Measurements from ENCODE around the gene DNAJC8. TPM values are rescaled to one million over a fixed set of nuclear protein-coding genes. Genes with fewer than 3 reads are reported as not detected.

Gene DNAJC8
- total RNA-seq, 4 donors from 2014 or later = 52.2 to 117 (median 71.8) TPM

DNA sequence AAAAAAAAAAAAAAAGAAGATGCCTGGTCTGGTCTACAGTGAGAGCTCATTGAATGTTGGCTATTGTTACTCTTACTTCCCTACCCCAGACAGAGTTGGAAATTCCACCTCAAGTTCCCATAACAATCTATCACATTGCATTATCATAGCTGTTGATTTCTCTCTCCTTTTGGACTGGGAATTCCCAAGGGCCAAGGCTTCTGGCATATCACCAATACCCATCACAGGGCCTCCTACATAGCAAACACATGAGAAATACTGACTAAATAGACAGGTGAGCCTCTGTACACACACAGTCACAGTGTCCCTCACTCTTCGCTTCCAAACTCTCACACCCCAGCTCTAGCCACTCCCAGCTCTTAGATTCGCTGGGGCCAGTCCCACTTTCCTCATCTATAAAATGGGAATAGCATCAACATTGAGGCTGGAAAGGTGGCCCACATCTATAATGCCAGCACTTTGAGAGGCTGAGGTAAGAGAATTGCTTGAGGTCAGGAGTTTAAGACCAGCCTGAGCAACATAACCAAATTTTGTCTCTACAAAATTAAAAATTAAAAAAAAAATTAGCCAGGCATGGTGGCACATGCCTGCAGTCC is 62.7 kb downstream of the DNAJC8 start:
- TF ChIP-seq, protein P1, sequence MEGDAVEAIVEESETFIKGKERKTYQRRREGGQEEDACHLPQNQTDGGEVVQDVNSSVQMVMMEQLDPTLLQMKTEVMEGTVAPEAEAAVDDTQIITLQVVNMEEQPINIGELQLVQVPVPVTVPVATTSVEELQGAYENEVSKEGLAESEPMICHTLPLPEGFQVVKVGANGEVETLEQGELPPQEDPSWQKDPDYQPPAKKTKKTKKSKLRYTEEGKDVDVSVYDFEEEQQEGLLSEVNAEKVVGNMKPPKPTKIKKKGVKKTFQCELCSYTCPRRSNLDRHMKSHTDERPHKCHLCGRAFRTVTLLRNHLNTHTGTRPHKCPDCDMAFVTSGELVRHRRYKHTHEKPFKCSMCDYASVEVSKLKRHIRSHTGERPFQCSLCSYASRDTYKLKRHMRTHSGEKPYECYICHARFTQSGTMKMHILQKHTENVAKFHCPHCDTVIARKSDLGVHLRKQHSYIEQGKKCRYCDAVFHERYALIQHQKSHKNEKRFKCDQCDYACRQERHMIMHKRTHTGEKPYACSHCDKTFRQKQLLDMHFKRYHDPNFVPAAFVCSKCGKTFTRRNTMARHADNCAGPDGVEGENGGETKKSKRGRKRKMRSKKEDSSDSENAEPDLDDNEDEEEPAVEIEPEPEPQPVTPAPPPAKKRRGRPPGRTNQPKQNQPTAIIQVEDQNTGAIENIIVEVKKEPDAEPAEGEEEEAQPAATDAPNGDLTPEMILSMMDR (IDR thresholded peaks at IDR 0.05; ENCODE audit: low read depth) = no peak

DNA sequence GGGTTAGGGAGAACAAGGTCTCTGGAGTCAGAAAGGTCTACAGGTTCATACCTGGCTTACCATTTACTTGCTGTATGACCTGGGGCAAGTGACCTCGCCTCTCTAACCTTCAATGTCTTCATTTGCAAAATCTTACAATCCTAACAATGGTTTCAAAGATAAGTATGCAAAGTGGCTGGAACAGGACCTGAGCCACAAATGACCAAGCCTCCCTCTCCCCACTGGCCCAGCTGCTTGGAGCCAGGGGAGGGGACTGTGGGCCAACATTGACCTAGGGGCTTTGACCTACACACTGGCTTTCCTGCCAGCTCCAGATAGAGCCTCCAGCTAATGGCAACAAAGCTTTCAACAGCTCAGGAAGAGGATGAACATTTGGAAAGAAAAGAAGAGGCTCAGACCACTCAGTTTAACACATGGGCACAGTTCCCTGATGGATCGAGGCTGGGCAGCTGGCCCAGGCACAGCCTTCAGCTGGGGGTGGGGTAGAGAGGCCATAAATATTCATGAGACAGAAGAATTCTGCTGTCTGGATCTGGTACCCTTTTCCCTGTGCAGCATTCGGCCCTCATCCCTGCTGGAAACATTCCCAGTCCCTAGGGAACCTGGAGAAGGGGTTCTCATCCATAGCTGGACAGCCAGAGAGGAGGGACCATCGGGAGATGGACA is 69.2 kb downstream of the DNAJC8 start:
- TF ChIP-seq, protein P1 (IDR thresholded peaks at IDR 0.05; ENCODE audit: low read depth) = no peak

DNA sequence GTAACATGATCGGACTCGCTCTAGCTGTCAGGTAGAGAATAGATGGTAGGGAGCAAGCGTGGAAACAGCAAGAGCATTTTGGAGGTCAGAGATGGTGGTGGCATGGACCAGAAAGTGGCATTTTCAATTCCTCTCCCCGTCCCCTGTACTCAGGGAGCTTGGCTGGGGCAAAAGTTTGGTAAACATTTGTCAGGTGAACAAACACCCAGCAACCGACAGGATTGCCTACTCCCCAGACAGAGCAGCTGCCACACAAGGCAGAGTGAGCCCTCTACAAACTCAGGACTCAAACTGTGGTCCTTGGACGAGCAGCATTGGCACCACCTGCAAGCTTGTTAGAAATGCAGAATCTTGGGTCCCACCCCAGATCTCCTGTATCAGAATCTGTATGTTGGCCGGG is 70.7 kb downstream of the DNAJC8 start:
- TF ChIP-seq, protein P1 (IDR thresholded peaks at IDR 0.05; ENCODE audit: low read depth) = no peak

DNA sequence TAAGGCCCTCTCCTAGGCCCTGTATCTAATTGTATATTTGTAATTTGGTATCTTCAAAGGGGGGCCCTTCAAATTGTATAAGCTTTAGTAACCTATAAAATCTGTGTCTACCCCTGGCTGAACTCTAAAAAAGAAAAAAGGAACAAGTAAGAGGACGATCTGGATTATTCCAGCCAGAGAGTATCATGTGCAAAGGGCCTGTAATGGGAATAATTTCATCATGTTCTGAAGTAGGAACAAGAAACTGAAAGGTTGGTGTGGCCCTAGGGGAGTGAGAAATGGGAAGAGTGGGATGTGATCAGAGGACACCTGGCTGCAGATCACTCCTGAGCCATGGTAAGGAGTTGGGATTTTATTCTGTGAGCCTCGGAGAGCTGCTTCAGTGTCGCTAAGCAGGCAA is 71.1 kb downstream of the DNAJC8 start:
- TF ChIP-seq, protein P1 (IDR thresholded peaks at IDR 0.05; ENCODE audit: low read depth) = no peak

DNA sequence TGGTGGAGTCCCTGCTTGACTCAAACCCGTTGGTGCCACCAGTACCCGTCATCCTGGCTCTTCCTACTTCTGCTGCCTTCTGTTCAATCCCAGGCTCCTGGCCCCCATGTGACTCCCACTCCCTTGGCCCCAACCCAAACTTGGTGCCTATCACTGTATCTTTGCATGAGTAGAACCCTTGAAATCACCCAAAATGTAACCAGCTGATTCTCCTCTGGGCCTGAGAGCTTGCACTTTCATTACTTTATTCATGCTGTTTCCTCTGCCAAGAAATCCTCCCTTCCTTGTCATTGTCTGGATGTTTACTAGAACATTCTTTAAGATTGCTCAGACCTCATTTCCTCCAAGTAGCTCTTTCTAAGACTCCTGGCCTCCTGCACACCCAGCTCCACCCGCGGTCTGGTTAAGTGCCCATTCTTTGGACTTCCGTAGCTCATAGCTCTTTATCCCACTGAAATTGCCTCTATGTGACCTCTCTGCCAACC is 72.0 kb downstream of the DNAJC8 start:
- TF ChIP-seq, protein P1 (IDR thresholded peaks at IDR 0.05; ENCODE audit: low read depth) = no peak

DNA sequence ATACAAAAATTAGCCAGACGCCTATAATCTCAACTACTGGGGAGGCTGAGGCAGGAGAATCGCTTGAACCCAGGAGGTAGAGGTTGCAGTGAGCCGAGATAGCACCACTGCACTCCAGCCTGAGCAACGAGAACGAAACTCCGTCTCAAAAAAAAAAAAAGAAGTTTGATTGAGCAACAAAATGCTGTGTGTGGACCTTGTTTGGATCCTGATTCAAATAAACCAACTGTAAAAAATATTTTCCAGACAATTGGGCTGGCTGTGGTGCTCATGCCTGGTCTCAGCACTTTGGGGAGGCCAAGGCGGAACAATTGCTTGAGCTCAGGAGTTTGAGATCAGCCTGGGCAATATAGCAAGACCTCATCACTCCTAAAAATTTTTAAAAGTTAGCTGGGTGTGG is 73.1 kb downstream of the DNAJC8 start:
- TF ChIP-seq, protein P1 (IDR thresholded peaks at IDR 0.05; ENCODE audit: low read depth) = no peak

DNA sequence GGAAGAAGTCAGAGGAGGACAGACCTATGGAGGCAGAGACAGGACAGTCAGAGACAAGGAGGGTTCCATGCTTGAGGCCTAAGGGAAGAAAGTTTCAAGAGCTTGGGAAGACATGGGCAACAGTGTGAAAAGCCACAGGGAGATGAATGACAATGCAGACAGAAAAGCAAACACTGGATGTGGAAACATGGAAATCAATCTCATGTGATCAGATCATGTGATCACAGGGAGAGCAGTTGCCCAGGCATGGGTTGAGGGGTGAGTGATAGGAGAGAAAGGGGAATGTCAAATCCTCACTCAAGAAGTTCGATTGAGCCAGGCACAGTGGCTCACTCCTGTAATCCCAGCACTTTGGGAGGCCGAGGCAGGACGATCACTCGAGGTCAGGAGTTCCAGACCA is 73.6 kb downstream of the DNAJC8 start:
- TF ChIP-seq, protein P1 (IDR thresholded peaks at IDR 0.05; ENCODE audit: low read depth) = no peak

All from subcutaneous adipose tissue (tissue), 4 donors.